ENCODE data around the gene SNX9. TPM values are rescaled to one million over a fixed set of nuclear protein-coding genes. Genes with fewer than 3 reads are reported as not detected.

SNX9 gene
- total and polyA plus RNA-seq, 2 of the 4 experiments (the other 2 are of a cell fraction) = 35.3 to 41.2 TPM

DNA sequence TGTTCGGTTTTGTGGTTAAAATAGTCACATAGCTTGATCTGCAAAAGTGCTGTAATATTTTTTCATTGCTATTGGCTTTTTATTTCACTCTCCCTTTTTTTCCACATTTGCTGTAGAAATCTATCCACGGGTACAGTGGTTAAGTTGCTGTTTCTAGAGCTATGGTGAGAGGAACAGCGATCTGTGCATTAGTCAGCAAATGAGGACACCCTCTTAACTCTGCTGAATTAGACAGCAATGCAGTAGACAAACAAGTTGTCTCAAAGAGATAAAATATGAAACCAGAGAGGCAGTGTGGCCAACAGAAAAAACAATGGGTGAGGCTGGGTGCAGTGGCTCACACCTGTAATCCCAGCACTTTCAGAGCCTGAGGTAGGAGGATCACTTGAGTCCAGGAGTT, 141.1 kb downstream of the SNX9 start:
- Histone ChIP-seq H3K9ac (ENCODE audit: low read depth, low read length) (no peak overlapping the region), H3K27me3 (ENCODE audit: control insufficient read depth, insufficient read depth, low read length) (no peaks in the 10 kb centered on the region), H2BK5ac (ENCODE audit: low read depth, low read length, poor library complexity, severe bottlenecking) (no peak overlapping the region), H3K79me1 (ENCODE audit: low read depth in 1 of 2, low read length in 2 of 2) (no peaks in the 10 kb centered on the region), H3K36me3 (ENCODE audit: control insufficient read depth, insufficient read depth, low read length) (no peaks in the 10 kb centered on the region), H2AK5ac (ENCODE audit: low read depth, low read length) (no peak overlapping the region), H2BK15ac (ENCODE audit: low read depth, low read length) (no peak overlapping the region), H3K27ac (ENCODE audit: insufficient read depth, low read length) (no peak overlapping the region), H3K18ac (ENCODE audit: low read depth, low read length) (no peak overlapping the region), H2AK9ac (replicated peaks; ENCODE audit: low read depth, low read length, poor library complexity) (no peak overlapping the region), H2BK120ac (ENCODE audit: low read depth, low read length) (no peak overlapping the region), H3K4me2 (ENCODE audit: low read depth, low read length) (no peak overlapping the region), H4K20me1 (ENCODE audit: insufficient read depth, low read length) (no peaks in the 10 kb centered on the region), H4K5ac (ENCODE audit: low read depth, low read length) (no peak overlapping the region), H4K91ac (ENCODE audit: insufficient read depth, low read depth, low read length) (no peak overlapping the region), H3K4me3 (ENCODE audit: insufficient read depth, low read depth, low read length) (no peak overlapping the region), H3K4me1 (ENCODE audit: control insufficient read depth, insufficient read depth, low read length) (no peaks in the 10 kb centered on the region), H3K4ac (ENCODE audit: low read depth, low read length) (no peak overlapping the region), H2BK20ac (ENCODE audit: low read depth, low read length) (no peak overlapping the region), H3K9me1 (ENCODE audit: insufficient read depth, low read length) (0 out of 2 replicates have a peak, but pooled peaks cover 3% of the 10 kb centered on the region), H3K9me3 (ENCODE audit: control insufficient read depth, insufficient read depth, low read length) (peaks cover 8% of the 10 kb centered on the region), H2AFZ (replicated peaks; ENCODE audit: low read length, poor library complexity) (no peak overlapping the region), H3K14ac (replicated peaks; ENCODE audit: low read depth, low read length) (no peak overlapping the region), H3K23ac (ENCODE audit: low read depth, low read length) (no peak overlapping the region), H4K8ac (ENCODE audit: low read depth in 2 of 2, low read length in 2 of 2) (no peak overlapping the region), H3K56ac (ENCODE audit: extremely low read depth, insufficient read depth, low read length) (no peak overlapping the region)
- no TSS peak for BruUV-seq (replicated peaks)
- POLR2A ChIA-PET (ENCODE audit: unreplicated experiment) = no interaction called here
- no peak for TF ChIP-seq POLR2A (IDR thresholded peaks at IDR 0.05; ENCODE audit: low read depth, low read length)
- TF ChIP-seq, protein P1, sequence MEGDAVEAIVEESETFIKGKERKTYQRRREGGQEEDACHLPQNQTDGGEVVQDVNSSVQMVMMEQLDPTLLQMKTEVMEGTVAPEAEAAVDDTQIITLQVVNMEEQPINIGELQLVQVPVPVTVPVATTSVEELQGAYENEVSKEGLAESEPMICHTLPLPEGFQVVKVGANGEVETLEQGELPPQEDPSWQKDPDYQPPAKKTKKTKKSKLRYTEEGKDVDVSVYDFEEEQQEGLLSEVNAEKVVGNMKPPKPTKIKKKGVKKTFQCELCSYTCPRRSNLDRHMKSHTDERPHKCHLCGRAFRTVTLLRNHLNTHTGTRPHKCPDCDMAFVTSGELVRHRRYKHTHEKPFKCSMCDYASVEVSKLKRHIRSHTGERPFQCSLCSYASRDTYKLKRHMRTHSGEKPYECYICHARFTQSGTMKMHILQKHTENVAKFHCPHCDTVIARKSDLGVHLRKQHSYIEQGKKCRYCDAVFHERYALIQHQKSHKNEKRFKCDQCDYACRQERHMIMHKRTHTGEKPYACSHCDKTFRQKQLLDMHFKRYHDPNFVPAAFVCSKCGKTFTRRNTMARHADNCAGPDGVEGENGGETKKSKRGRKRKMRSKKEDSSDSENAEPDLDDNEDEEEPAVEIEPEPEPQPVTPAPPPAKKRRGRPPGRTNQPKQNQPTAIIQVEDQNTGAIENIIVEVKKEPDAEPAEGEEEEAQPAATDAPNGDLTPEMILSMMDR (conservative IDR thresholded peaks at IDR 0.05; ENCODE audit: low read depth, low read length) = no peak
- TF ChIP-seq USF2 (IDR thresholded peaks at IDR 0.05; ENCODE audit: low read depth, low read length) = no peak
- no peak for TF ChIP-seq SMC3 (IDR thresholded peaks at IDR 0.05; ENCODE audit: low read depth, low read length)
- TF ChIP-seq MAFK (IDR thresholded peaks at IDR 0.05; ENCODE audit: low read depth, low read length) = no peak
- TF ChIP-seq MAZ (IDR thresholded peaks at IDR 0.05; ENCODE audit: borderline replicate concordance, low read depth, low read length) = no peak
- TF ChIP-seq NFE2L2 (IDR thresholded peaks at IDR 0.05; ENCODE audit: low read depth, low read length) = no peak
- TF ChIP-seq, protein P2, sequence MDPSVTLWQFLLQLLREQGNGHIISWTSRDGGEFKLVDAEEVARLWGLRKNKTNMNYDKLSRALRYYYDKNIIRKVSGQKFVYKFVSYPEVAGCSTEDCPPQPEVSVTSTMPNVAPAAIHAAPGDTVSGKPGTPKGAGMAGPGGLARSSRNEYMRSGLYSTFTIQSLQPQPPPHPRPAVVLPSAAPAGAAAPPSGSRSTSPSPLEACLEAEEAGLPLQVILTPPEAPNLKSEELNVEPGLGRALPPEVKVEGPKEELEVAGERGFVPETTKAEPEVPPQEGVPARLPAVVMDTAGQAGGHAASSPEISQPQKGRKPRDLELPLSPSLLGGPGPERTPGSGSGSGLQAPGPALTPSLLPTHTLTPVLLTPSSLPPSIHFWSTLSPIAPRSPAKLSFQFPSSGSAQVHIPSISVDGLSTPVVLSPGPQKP (IDR thresholded peaks at IDR 0.05; ENCODE audit: borderline replicate concordance, low read depth, low read length) = no peak
- no peak for TF ChIP-seq CEBPB (IDR thresholded peaks at IDR 0.05; ENCODE audit: low read depth, low read length)
- no peak for TF ChIP-seq RFX5 (IDR thresholded peaks at IDR 0.05; ENCODE audit: low read depth, low read length)
- TF ChIP-seq FOS (IDR thresholded peaks at IDR 0.05; ENCODE audit: low read depth, low read length) = no peak
- no peak for TF ChIP-seq CHD1 (IDR thresholded peaks at IDR 0.05; ENCODE audit: low read depth, low read length)
- no peak for TF ChIP-seq RCOR1 (IDR thresholded peaks at IDR 0.05; ENCODE audit: insufficient replicate concordance, low read length)
- CTCF ChIA-PET = no interaction called here
- peak; percentile 38 for DNase-seq
- intact Hi-C loops (cut with micrococcal nuclease) (no loop called here), dilution Hi-C loops (cut with HindIII; ENCODE audit: low sequenced_read_pairs, unreplicated experiment) (no loop called here), in situ Hi-C loops (cut with MboI; ENCODE audit: low sequenced_read_pairs) (no loop called here)
- no CpG with 5 or more reads among the region's 3 CpGs for WGBS, 2 experiments (ENCODE audit: extremely low coverage in 2 of 2, insufficient read length in 1 of 2)
- ATAC-seq (ENCODE audit: low read depth) = no peak; the same call in 1 of the 2 replicates

All from IMR-90 (cell line).